Upper lobe of left lung (tissue), 4 donors: ENCODE data around the gene SPRING1.

Experiments
- POLR2A ChIP-seq, 4 donors: fragments of 450-650 bp; IDR thresholded peaks; one replicate each; pipeline ENCODE4 v1.5.1; 2016 to 2017; ENCODE audit warnings: antibody characterized with exemption in 4 of 4, mild to moderate bottlenecking in 2 of 4
- TF ChIP-seq, protein P1 (sequence below), 6 experiments: fragments of 450-650 bp in 4 of 6; fragments of 200-600 bp in 2 of 6; sonication (generic) in 2 of 6; IDR thresholded peaks; one replicate each; pipeline ENCODE4 v1.5.1; 2016 to 2019; ENCODE audit warnings: antibody characterized with exemption in 6 of 6

DNA sequence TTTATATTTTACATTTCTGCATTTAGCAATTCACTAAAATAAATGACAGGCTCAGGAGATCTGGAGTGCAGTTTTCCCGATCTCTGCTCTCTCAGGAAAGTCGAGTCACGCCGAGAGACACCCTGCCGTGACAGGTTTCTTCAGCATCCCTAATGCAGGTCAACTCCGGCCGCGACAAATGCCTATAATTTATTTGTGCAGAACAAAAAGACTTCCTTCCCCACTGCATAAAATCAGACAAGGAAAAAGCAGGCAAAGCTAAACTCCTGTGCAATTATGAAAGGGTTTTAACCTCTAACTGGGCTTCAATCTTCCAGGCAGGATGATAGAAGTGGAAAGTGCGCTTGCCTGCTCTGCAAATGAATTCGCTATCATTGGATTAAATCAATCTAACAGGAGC lies 28.1 kb downstream of the SPRING1 start:
- TF ChIP-seq, protein P1, sequence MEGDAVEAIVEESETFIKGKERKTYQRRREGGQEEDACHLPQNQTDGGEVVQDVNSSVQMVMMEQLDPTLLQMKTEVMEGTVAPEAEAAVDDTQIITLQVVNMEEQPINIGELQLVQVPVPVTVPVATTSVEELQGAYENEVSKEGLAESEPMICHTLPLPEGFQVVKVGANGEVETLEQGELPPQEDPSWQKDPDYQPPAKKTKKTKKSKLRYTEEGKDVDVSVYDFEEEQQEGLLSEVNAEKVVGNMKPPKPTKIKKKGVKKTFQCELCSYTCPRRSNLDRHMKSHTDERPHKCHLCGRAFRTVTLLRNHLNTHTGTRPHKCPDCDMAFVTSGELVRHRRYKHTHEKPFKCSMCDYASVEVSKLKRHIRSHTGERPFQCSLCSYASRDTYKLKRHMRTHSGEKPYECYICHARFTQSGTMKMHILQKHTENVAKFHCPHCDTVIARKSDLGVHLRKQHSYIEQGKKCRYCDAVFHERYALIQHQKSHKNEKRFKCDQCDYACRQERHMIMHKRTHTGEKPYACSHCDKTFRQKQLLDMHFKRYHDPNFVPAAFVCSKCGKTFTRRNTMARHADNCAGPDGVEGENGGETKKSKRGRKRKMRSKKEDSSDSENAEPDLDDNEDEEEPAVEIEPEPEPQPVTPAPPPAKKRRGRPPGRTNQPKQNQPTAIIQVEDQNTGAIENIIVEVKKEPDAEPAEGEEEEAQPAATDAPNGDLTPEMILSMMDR (IDR thresholded peaks at IDR 0.05) = no peak
- TF ChIP-seq POLR2A (IDR thresholded peaks at IDR 0.05) = no peak
